GM19043 (cell line): ENCODE measurements around the gene TRIM43B.
"Not testable (repeated sequence)": the region's sequence is repeated elsewhere in the genome, so short reads cannot be mapped to it uniquely, and the experiment has no call there.

ENCODE experiments used
- ATAC-seq: cut with Tn5 transposase; IDR thresholded peaks from one replicate; pipeline ENCODE4 v1.9.1; 2021; ENCODE audit warnings: low read depth; ENCODE audit not compliant: unreplicated experiment

The TRIM43B gene

GRCh38 chr2:95484654-95485053 lies at the start of gene TRIM43B:
Gene TRIM43B (minus strand): TSS chr2:95484754. CDS start chr2:95482714, 2,040 bp downstream.
- ATAC-seq, result not testable (repeated sequence)

- no peak for ATAC-seq
Measured at GRCh38 chr2:95531254-95531771, 46.8 kb upstream of the TRIM43B start.

GRCh38 chr2:95530734-95531133 lies 46.2 kb upstream of the TRIM43B start:
- peak; percentile 41 for ATAC-seq

GRCh38 chr2:95526360-95527341 lies 42.1 kb upstream of the TRIM43B start:
- ATAC-seq, result peak; percentile 66

- no peak for ATAC-seq
Measured at GRCh38 chr2:95525294-95526035, 40.9 kb upstream of the TRIM43B start.

GRCh38 chr2:95524195-95524594 lies 39.6 kb upstream of the TRIM43B start:
- no peak for ATAC-seq

GRCh38 chr2:95514718-95515117 lies 30.2 kb upstream of the TRIM43B start:
- ATAC-seq, result no peak

GRCh38 chr2:95514226-95514625 lies 29.7 kb upstream of the TRIM43B start:
- ATAC-seq, result not testable (repeated sequence)

- ATAC-seq, result no peak
Measured at GRCh38 chr2:95509408-95509807, 24.9 kb upstream of the TRIM43B start.

- ATAC-seq, result no peak
Measured at GRCh38 chr2:95505222-95505621, 20.7 kb upstream of the TRIM43B start.

- no peak for ATAC-seq
Measured at GRCh38 chr2:95500854-95501253, 16.3 kb upstream of the TRIM43B start.

GRCh38 chr2:95492076-95492475 lies 7.5 kb upstream of the TRIM43B start:
- not testable (repeated sequence) for ATAC-seq

- not testable (repeated sequence) for ATAC-seq
Measured at GRCh38 chr2:95475025-95475424, 9.5 kb downstream of the TRIM43B start.

- ATAC-seq, result not testable (repeated sequence)
Measured at GRCh38 chr2:95467984-95468383, 16.6 kb downstream of the TRIM43B start.

- not testable (repeated sequence) for ATAC-seq
Measured at GRCh38 chr2:95466572-95466971, 18.0 kb downstream of the TRIM43B start.

- ATAC-seq, result not testable (repeated sequence)
Measured at GRCh38 chr2:95463292-95463691, 21.3 kb downstream of the TRIM43B start.

- ATAC-seq, result not testable (repeated sequence)
Measured at GRCh38 chr2:95445317-95445716, 39.2 kb downstream of the TRIM43B start.

- ATAC-seq, result not testable (repeated sequence)
Measured at GRCh38 chr2:95442474-95443099, 42.0 kb downstream of the TRIM43B start.

- not testable (repeated sequence) for ATAC-seq
Measured at GRCh38 chr2:95435872-95436209, 48.7 kb downstream of the TRIM43B start.

- ATAC-seq, result not testable (repeated sequence)
Measured at GRCh38 chr2:95435162-95435871, 49.2 kb downstream of the TRIM43B start.
